ENCODE results near the gene PPY.
"Not testable (repeated sequence)": the region's sequence is repeated elsewhere in the genome, so short reads cannot be mapped to it uniquely, and the experiment has no call there.

PPY gene

GRCh38 chr17:43928609-43929008 is 13.7 kb downstream of the PPY start:
- DNase-seq = no peak

DNA sequence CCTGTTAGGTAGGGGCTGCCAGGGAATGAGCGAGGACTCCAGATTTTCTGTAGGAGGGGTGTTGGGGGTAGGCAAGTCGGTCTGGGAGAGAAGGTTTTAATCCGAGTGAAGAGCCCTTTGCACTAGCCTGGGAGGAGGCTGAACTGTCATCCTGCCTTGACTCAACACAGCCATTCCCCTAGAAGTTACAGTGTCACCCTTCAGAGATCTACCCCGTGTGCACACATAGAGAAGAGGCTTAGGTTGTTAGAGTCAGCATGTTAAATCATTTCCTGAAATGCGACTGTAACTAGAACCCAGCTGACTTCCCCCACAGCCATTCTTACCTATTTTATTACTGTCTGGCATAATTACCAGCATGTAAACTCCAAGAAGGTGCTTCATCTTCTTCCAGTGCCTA is 14.3 kb downstream of the PPY start:
- DNase-seq = not testable (repeated sequence)

DNA sequence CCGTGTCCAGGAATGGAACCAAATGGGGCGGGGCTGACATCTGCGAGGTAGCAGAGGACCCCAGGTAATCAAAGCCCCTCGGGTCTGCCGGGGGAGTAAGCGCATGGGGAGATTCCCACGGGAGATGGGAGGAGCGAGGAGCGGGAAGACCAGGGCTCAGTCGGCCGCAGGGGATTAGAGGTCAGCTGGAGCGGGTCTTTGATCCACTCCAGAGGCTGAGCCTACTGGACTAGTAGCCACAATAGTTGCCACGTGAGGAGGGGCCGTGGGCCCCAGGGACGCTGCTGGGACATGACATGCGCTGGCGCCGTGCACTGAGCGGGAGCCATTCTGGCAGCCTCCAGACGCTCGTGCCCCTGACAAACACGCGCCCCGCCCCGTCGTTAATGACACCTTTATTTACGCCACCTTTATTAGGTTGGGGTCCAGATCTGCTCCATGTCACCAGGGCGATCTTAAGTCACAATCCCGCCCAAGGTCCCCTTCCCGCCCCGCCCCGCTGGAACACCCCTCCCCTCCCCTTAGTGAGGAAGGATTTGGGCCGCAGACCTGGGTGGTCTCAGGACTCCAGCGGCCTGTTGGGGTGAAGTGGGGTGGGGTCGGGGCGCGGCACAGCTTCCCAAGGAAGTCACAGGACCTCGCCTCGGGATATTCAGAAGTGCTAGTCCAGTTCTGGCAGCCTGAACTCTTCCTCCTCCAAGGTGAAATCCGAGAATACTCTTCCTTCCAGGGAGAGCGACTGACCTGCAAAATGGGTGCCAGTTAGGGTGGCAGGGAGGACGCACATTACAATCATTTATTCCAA is 15.0 kb downstream of the PPY start:
- DNase-seq = no peak

DNA sequence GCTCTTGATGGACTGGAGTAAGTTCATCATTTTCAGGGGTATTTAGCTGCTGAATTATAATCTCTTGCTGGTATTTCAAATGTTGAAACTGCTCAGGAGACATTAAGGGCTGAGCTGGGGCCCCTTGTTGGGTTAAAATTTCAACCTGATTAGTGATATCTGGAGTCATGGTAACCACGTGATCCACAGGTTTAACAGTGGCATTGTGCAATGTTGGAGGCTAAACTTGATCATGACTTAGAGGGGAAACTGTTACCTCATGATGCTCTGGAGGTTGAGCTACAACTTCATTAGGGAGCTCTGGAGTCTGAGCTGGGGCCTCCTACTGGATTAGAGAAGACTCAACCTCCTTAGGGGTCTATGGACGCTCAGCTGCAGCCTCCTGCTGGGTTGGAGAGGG is 17.7 kb downstream of the PPY start:
- DNase-seq = no peak

DNA sequence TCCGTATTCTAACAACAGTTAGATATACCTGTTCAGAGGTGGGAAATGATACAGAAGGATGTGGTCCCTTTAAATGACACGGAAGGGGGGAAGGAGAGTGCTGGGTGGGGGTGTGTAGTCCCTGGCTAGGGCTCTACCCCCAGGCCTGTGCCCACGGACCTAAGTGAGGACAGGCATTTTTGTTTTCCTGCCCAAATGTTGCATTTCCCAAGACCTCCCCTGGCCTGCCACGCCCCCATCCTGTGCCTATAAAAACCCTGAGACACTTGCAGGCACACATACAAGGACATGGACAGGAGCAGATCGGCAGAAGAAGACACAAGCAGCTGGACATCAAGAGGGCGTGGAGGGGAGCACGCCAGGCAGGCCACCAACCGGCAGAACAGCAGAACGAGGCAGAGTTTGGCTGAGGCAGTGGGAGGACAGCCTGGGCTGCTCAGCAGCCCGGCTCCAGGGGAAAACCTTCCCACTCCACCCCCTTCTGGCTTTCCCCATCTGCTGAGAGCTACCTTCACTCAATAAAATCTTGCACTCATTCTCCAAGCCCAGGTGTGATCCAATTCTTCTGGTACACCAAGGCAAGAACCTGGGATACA is 21.7 kb downstream of the PPY start:
- DNase-seq = no peak

GRCh38 chr17:43918026-43918389 is 24.3 kb downstream of the PPY start:
- DNase-seq = no peak

DNA sequence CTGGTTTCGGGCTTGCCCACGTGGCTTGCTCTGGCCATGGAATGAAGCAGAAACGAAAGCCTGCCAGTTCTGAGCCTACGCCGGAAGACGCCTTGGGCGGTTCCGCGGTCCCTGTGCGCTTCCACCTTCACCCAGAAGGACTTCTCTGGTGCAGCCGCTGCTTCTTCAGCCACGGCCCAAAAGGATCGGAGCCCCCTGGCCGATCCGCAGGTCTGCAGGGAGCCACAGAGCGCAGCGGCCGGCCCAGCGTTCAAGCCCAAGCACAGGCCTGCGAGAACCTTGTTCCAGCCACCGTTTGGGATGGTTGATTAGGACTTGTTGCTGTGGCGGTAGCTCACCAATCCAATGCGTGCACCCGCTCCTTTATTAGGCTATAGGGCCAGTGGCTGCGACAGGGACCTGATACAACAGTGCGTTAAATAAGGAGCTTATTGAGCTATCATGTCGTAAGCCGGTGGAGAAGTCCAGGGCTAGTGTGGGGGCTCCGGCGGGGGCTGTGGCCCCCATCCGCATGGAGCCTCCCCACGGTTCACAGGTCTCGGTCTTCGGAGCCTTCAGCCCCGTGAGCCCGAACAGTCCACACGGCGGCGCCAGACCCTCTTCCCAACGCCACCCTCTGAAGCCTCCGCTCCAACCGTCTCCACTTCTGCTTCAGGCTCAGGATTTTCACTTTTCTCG is 24.8 kb downstream of the PPY start:
- peak; percentile 42 for DNase-seq

GRCh38 chr17:43917016-43917347 is 25.3 kb downstream of the PPY start:
- no peak for DNase-seq

DNA sequence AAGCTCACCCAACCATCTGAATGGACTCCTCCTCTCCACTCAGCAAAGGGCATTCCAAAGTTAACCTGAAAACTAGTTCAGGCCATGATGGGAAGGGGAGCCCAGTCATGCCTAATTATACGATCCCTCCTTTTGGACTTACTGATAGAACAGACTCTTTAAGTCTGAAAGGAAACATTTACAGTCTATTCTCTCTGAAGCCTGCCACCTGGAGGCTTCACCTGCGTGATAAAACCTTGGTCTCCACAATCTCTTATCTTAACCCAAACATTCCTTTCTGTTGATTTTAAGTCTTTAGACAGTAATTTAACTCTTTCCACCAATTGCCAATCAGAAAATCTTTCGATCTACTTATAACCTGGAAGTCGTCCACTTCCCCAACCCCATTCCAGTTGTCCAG is 25.9 kb downstream of the PPY start:
- DNase-seq = no peak

DNA sequence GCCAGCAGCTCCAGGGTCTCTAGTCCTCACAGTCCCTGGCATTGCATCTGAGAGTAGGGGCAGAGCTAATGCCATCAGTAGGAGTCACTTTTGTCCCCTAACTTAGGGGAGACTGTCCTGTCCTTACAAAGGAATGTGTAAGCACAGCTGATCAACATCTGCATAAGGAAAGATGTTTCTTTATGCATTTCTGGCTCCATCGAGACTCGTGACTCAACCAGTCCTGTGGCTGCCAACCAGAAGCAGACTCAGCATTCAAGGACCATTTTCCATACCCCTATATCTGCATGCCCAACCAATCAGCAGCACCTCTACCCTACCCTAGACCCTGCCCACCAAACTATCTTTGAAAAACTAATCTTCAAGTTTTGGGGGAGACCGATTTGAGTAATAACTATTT is 26.7 kb downstream of the PPY start:
- no peak for DNase-seq

DNA sequence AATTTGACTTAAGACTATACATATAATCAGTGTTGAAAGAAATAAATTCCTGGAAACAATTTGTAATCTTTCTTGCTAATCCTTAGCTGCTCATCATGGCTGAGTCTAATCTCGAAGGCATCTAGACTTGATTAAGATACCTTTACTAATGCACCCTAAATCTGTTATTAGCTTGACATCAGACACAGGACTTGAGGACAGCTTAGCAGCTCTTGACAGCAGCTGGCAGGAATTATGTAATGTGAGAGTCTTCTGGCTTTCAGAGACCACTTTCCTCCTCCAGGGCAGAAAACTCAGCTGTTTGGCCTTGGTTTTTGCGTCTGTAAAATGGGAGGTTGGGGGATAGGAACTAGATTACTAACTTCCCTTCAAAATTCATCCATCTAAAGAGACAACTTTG is 27.8 kb downstream of the PPY start:
- no peak for DNase-seq

DNA sequence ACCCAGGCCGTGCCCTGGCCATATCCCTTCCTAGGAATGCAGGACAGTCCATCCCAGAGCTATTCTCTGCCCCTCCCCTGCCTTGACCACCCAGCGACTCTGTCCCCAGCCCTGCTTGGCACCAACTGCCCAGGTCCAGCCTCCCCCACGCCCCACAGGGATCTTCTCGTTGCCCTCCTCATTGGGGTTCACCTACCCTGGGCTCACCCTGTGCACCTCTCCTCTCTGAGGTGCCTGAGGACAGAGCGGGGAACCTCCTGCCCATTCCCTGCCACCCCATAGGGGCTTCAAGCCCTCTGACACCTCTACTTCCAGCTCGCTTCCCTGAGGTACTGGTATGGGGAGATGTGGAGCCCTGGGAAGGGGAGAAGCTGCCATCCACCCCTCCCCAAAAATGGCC is 28.7 kb downstream of the PPY start:
- no peak for DNase-seq

DNA sequence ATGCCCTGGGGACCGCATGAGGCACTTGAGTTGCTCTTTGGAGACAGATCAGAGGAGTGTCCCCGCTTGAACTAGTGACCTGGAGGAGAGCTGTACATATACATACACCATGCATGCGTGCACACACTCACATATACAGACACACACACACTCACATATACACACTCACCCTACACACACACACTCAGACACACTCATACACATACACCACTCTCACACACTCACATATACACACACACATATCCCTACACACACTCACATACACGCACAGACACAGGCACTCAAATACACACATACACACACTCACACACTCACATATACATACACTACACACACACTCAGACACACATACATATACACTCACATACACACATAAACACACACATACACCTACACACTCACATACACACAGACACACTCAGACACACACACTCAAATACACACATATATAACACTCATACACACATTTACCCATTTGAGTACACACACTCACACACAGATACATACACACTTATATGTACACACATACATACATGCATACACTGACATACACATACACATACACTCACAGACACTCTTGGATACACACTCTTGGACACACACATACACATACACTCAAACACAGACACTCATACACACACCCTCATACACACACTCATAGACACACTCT is 29.5 kb downstream of the PPY start:
- no peak for DNase-seq

GRCh38 chr17:43911904-43912303 is 30.4 kb downstream of the PPY start:
- DNase-seq = no peak

DNA sequence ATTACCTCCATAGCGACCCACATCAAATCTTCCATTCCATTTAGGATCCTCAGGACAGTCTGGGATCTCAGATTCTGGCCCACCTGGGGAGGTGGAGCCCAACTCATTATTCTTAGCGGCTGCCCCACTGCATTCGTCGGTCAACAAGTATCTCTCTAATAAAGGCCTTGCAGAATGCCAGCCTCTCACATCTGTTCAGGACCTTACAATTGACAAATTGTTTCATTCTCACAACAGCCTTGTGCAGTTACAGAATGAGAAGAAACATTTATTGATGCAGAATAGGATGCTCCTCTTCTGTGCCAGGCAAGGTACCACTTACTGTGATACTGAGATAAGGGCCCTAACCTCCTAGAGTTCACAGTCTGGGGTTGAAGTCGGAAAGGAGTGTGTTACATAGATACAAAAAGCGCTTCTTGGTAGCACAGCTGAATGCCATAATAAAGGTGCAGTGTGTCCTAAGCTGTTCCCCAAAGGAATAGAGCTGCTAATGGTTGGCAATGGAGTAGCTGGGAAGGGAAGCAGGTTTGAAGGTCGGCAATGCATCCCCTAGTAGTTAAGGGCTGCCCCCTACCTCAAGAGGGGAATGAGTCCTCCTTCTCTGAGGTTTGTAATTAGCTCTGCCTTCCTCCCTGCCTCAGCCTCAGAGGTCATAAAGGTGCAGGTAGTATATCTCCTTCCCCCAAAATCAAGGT is 32.6 kb downstream of the PPY start:
- DNase-seq = no peak

- DNase-seq = peak; percentile 38
These were observed 34.1 kb downstream of the PPY start for GRCh38 chr17:43907998-43908721.

DNA sequence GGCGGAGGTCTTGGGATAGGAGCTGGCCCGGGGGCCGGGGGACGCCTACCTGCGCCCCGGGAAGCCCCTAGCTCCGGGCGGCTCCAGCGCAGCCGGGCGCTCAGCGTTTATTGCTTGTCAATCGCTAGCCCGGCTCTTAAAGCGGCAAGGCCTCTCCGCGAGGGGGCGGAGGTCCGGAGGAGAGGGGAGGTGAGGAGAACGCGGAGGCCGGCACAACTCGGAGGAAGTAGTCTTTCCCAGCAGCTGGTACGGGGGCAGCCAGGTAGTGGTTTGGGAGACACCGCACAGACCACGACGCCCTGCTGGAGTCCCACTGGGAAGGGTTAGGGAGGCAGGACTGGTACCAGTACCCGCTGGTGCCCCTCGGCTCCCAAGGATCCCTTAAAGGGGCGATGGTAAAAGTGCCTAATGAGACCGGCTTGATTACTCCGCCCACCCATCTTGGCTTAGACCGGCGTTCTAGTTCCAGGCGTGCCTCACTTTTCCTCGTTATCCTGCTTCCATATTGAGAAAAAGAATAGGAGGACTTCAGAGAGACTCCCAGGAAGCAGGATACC is 34.8 kb downstream of the PPY start, which contains the start of gene MPP2:
Gene MPP2, minus strand, starts transcription at position 112 of the 557 bp plus-strand sequence. CDS start 3,076 bp downstream, outside the sequence.
- DNase-seq = peak; percentile 51

DNA sequence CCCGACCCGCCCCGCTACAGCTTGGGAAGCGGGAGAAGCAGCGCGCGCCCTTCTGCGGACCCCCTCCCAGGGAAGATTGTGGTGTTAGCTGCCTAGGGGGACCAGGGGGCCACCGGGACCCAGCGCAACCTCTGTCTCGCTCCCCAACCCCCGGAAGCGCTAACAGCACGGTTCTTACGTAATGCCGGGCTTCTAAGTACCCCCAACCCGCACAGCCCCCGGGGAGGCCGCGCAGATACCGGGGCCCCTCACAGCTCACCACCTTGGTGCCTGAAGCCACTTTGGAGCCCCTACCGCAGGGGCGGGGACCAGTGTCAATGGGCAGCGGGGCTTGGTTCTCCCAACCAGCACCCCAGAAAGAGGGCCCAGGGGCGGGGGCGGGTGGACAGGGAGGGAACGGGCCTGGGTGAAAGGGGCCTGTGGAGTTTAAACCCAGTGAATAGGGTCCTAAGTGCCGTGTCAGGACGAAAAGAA is 35.3 kb downstream of the PPY start:
- peak; percentile 27 for DNase-seq

DNA sequence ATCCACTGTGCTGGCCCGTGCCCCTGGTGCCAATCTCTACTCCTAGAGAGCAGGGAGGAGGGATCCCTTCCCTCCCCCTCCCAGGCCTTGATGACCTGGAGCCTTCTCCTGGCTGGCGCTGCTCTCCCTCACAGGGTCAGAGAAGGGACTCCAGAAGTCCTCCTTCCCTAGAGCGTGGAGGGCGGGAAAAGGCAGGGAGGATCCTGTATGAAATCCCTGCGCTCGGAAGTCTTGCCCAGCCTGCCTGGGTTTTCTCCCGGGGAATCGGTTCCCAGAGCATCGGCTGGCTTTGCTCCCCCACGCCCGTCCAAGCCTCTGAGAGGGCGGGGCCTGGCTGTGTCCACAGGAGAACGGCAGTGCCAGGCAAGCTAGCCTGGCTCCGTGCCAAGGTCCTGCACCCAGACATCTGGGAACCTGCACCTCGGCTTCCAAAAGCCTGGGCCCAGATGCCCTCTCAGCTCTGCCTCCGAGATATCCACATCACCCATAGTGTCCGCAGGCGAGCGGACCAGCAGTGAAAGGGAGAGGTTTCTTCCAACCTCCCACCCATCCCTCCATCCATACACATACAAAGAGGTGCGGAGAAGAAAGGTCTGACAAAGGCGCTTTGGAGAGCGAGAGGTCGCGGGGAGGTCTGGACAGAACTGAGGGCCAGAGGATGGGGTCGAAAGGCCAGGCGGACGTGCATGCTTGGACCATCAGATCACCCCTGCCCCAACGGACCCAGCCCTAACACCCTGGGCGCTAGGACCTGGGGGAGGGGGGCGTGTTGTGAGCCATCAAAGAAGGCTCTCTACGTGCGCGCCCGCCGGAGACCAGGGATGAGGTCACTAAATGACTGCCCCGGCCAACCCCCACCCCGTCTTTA is 36.1 kb downstream of the PPY start:
- DNase-seq = peak; percentile 53

DNA sequence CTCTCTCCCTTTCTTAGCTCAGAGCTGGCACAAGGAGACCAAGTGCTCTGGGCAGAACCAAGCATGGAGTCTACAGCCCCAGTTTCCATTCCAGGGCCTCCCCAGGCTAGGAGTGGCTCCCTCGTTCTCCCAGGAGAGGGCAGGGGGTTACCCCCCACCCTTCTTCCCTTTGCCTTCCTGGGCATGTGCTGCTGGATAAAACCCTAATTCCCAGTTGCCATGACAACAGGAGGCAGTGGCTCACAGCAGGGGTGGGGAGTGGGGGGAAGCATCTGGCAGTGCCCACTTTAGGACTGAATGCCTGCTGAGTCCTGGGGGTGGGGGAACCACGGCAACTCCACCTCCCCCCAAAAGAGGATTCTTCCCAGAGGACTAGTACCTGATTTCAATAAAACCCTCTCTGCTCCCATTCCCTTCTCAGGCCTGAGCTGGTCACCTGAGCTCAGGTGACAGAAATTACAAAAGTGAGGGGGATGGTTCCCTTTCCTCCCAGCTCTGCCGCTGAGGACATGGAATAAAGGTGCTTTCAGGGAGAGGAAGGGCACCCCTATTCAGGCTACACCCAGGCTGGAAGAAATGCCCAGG is 36.8 kb downstream of the PPY start:
- no peak for DNase-seq
